ENCODE results near the gene SCAMP2. TPM values are rescaled to one million over a fixed set of nuclear protein-coding genes. Genes with fewer than 3 reads are reported as not detected.

Gene SCAMP2
- total and polyA plus RNA-seq, 10 of the 15 experiments (the other 5 are each of a cell fraction or from before 2014, with no cell fraction given): 10.9 to 158 (median 99.6) TPM

DNA sequence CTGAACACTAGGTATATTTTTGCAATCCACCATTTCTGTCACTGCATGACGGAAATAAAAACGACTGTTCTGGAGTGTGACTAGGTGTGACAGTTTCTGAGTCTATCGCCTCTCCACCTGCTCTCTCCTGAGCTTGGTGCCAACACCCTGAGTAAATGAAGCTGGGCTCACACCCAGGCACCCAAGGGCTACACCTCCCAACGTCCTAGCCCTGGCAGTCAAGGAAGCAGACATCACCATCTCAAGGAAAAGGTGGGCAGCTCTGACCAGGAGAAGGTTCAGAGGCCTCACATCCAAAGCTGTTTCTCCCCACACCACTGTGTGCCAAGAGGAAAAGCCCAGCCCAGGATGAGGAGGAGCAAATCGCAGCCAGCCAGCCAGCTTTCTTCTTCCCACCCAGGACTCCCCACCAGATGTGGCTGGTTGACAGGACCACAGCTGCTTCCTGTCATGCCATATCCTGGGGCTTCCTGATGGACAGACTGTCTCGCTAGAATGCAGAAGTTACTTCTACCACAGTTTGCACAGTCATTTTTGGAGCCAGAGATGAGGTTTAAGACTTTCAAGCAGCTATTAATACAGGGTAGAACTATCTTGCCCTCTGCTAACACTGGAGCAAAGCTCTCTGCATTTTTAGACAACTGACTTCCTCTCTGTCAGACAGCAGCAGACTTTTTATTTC, 3.3 kb downstream of the SCAMP2 start (continued):
- TF ChIP-seq MEF2B (IDR thresholded peaks at IDR 0.05; ENCODE audit: partially characterized antibody, poor library complexity, severe bottlenecking): peak; percentile 82
- peak; percentile 73 for TF ChIP-seq CREB1 (IDR thresholded peaks at IDR 0.05; ENCODE audit: low read depth)
- no peak for TF ChIP-seq KDM1A (IDR thresholded peaks at IDR 0.05; ENCODE audit: borderline replicate concordance)
- TF ChIP-seq NFIC (IDR thresholded peaks at IDR 0.05; ENCODE audit: low read depth, low read length): peak; percentile 99
- peak; percentile 52; the same call in 1 of the 2 replicates for TF ChIP-seq CHD2 (IDR thresholded peaks at IDR 0.05; ENCODE audit: borderline replicate concordance, low read depth, low read length)
- peak; percentile 74 for TF ChIP-seq GABPA (IDR thresholded peaks at IDR 0.05; ENCODE audit: low read depth)
- TF ChIP-seq, protein P1, sequence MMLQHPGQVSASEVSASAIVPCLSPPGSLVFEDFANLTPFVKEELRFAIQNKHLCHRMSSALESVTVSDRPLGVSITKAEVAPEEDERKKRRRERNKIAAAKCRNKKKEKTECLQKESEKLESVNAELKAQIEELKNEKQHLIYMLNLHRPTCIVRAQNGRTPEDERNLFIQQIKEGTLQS (IDR thresholded peaks at IDR 0.05; ENCODE audit: borderline replicate concordance, extremely low read depth, low read depth, low read length): no peak
- TF ChIP-seq RAD21 (IDR thresholded peaks at IDR 0.05; ENCODE audit: insufficient read depth, low read depth, low read length): 0 out of 2 replicates have a peak, but pooled peaks have one; percentile 8
- no peak for TF ChIP-seq KLF5 (IDR thresholded peaks at IDR 0.05; ENCODE audit: partially characterized antibody)
- TF ChIP-seq, protein P2, sequence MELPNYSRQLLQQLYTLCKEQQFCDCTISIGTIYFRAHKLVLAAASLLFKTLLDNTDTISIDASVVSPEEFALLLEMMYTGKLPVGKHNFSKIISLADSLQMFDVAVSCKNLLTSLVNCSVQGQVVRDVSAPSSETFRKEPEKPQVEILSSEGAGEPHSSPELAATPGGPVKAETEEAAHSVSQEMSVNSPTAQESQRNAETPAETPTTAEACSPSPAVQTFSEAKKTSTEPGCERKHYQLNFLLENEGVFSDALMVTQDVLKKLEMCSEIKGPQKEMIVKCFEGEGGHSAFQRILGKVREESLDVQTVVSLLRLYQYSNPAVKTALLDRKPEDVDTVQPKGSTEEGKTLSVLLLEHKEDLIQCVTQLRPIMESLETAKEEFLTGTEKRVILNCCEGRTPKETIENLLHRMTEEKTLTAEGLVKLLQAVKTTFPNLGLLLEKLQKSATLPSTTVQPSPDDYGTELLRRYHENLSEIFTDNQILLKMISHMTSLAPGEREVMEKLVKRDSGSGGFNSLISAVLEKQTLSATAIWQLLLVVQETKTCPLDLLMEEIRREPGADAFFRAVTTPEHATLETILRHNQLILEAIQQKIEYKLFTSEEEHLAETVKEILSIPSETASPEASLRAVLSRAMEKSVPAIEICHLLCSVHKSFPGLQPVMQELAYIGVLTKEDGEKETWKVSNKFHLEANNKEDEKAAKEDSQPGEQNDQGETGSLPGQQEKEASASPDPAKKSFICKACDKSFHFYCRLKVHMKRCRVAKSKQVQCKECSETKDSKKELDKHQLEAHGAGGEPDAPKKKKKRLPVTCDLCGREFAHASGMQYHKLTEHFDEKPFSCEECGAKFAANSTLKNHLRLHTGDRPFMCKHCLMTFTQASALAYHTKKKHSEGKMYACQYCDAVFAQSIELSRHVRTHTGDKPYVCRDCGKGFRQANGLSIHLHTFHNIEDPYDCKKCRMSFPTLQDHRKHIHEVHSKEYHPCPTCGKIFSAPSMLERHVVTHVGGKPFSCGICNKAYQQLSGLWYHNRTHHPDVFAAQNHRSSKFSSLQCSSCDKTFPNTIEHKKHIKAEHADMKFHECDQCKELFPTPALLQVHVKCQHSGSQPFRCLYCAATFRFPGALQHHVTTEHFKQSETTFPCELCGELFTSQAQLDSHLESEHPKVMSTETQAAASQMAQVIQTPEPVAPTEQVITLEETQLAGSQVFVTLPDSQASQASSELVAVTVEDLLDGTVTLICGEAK (IDR thresholded peaks at IDR 0.05; ENCODE audit: borderline replicate concordance): no peak; the same call in 1 of the 2 replicates
- TF ChIP-seq PAX5 (IDR thresholded peaks at IDR 0.05; ENCODE audit: borderline replicate concordance, low read depth, low read length): peak; percentile 94
- TF ChIP-seq MYB (IDR thresholded peaks at IDR 0.05; ENCODE audit: borderline replicate concordance, low read depth, low read length): 0 out of 2 replicates have a peak, but pooled peaks have one; percentile 28
- TF ChIP-seq IKZF2 (IDR thresholded peaks at IDR 0.05): peak; percentile 99
- TF ChIP-seq ZBED1 (IDR thresholded peaks at IDR 0.05; ENCODE audit: borderline replicate concordance): peak; percentile 90; the same call in 1 of the 2 replicates
- TF ChIP-seq ATF7 (IDR thresholded peaks at IDR 0.05; ENCODE audit: low read depth): peak; percentile 40; the same call in 1 of the 2 replicates
- peak; percentile 85 for TF ChIP-seq MTA2 (IDR thresholded peaks at IDR 0.05; ENCODE audit: low read depth)
- TF ChIP-seq NFYA (IDR thresholded peaks at IDR 0.05; ENCODE audit: borderline replicate concordance, low read depth, low read length): no peak
- peak; percentile 91 for TF ChIP-seq NBN (IDR thresholded peaks at IDR 0.05)
- TF ChIP-seq GATAD2B (conservative IDR thresholded peaks at IDR 0.05; ENCODE audit: low read depth): peak; percentile 77
- TF ChIP-seq, protein P3, sequence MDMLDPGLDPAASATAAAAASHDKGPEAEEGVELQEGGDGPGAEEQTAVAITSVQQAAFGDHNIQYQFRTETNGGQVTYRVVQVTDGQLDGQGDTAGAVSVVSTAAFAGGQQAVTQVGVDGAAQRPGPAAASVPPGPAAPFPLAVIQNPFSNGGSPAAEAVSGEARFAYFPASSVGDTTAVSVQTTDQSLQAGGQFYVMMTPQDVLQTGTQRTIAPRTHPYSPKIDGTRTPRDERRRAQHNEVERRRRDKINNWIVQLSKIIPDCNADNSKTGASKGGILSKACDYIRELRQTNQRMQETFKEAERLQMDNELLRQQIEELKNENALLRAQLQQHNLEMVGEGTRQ (IDR thresholded peaks at IDR 0.05; ENCODE audit: borderline replicate concordance, low read depth, low read length): no peak
- TF ChIP-seq DPF2 (IDR thresholded peaks at IDR 0.05): peak; percentile 98
- TF ChIP-seq, protein P4, sequence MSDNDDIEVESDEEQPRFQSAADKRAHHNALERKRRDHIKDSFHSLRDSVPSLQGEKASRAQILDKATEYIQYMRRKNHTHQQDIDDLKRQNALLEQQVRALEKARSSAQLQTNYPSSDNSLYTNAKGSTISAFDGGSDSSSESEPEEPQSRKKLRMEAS (IDR thresholded peaks at IDR 0.05; ENCODE audit: low read depth, low read length): no peak
- TF ChIP-seq RUNX3 (IDR thresholded peaks at IDR 0.05; ENCODE audit: low read length): peak; percentile 98
- 0 out of 2 replicates have a peak, but pooled peaks have one; percentile 22 for TF ChIP-seq TARDBP (IDR thresholded peaks at IDR 0.05; ENCODE audit: borderline replicate concordance)
- TF ChIP-seq, protein P5, sequence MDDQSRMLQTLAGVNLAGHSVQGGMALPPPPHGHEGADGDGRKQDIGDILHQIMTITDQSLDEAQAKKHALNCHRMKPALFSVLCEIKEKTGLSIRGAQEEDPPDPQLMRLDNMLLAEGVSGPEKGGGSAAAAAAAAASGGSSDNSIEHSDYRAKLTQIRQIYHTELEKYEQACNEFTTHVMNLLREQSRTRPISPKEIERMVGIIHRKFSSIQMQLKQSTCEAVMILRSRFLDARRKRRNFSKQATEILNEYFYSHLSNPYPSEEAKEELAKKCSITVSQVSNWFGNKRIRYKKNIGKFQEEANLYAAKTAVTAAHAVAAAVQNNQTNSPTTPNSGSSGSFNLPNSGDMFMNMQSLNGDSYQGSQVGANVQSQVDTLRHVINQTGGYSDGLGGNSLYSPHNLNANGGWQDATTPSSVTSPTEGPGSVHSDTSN (IDR thresholded peaks at IDR 0.05; ENCODE audit: insufficient replicate concordance, low read depth, low read length): peak; percentile 93
